WTC11 (cell line): Measurements from ENCODE around the gene RFPL4AL1. TPM values are rescaled to one million over a fixed set of nuclear protein-coding genes. Genes with fewer than 3 reads are reported as not detected.

Source experiments
- ATAC-seq: fragments of 200-7000 bp; cut with Tn5 transposase; 2 replicates; pipeline ENCODE4 v1.10.0; 2021; ENCODE audit warnings: mild to moderate bottlenecking, moderate library complexity
- CTCF ChIA-PET: fragments of 300-600 bp; sonication (Branson Sonifier 250); formaldehyde crosslinking; loops from one replicate; lab custom pipeline; 2021; ENCODE audit warnings: antibody characterized with exemption; lab: Charles Lee
- POLR2A ChIA-PET: fragments of 350-600 bp; sonication (Branson Sonifier 250); formaldehyde crosslinking; loops from one replicate; lab custom pipeline; 2021; ENCODE audit warnings: antibody characterized with exemption; lab: Charles Lee
- DNase-seq: peaks from one replicate; pipeline ENCODE4 v3.0.0; 2021; ENCODE audit warnings: low spot score
- H3K27ac Mint-ChIP-seq: 2 replicates; pipeline ENCODE4 v1.8.0; 2021; ENCODE audit warnings: mixed read lengths
- H3K27me3 Mint-ChIP-seq: 2 replicates; pipeline ENCODE4 v1.8.0; 2021; ENCODE audit warnings: low read depth, mild to moderate bottlenecking, moderate library complexity, mixed read lengths
- H3K36me3 Mint-ChIP-seq: 2 replicates; pipeline ENCODE4 v1.8.0; 2021; ENCODE audit warnings: mixed read lengths
- H3K4me1 Mint-ChIP-seq: 2 replicates; pipeline ENCODE4 v1.8.0; 2022; ENCODE audit warnings: mixed read lengths
- H3K4me3 Mint-ChIP-seq: 2 replicates; pipeline ENCODE4 v1.8.0; 2021; ENCODE audit warnings: mild to moderate bottlenecking, moderate library complexity, mixed read lengths
- H3K9me3 Mint-ChIP-seq: 2 replicates; pipeline ENCODE4 v1.8.0; 2021; ENCODE audit warnings: mixed read lengths
- ATF1 ChIP-seq: sonication (generic); formaldehyde crosslinking; IDR thresholded peaks from 2 replicates; pipeline ENCODE4 v1.8.1; 2023; ENCODE audit warnings: mild to moderate bottlenecking, moderate library complexity, missing genetic modification reagents
- CBFB ChIP-seq: sonication (generic); formaldehyde crosslinking; IDR thresholded peaks from 2 replicates; pipeline ENCODE4 v1.8.1; 2022; ENCODE audit warnings: mild to moderate bottlenecking, low read depth, missing genetic modification reagents
- CREB1 ChIP-seq: sonication (generic); formaldehyde crosslinking; IDR thresholded peaks from 2 replicates; pipeline ENCODE4 v1.8.0; 2023; ENCODE audit warnings: mild to moderate bottlenecking, missing genetic modification reagents
- EMX1 ChIP-seq: fragments of 250-450 bp; sonication (Bioruptor Pico); IDR thresholded peaks from 2 replicates; pipeline ENCODE4 v1.8.0; 2021; ENCODE audit warnings: mild to moderate bottlenecking
- GTF2I ChIP-seq: fragments of 250-450 bp; sonication (Bioruptor Pico); conservative IDR thresholded peaks from 2 replicates; pipeline ENCODE4 v1.4.0; 2021; ENCODE audit warnings: mild to moderate bottlenecking
- JUN ChIP-seq: sonication (generic); formaldehyde crosslinking; IDR thresholded peaks from 2 replicates; pipeline ENCODE4 v1.8.0; 2023; ENCODE audit warnings: mild to moderate bottlenecking, missing genetic modification reagents
- MYBL2 ChIP-seq: sonication (generic); formaldehyde crosslinking; IDR thresholded peaks from 2 replicates; pipeline ENCODE4 v1.8.1; 2023; ENCODE audit warnings: mild to moderate bottlenecking, moderate library complexity, missing genetic modification reagents
- RELA ChIP-seq: sonication (generic); formaldehyde crosslinking; IDR thresholded peaks from 2 replicates; pipeline ENCODE4 v1.8.1; 2022; ENCODE audit warnings: missing genetic modification reagents, mild to moderate bottlenecking, borderline replicate concordance
- SMAD4 ChIP-seq: sonication (generic); formaldehyde crosslinking; IDR thresholded peaks from 2 replicates; pipeline ENCODE4 v1.8.0; 2022; ENCODE audit warnings: mild to moderate bottlenecking, missing genetic modification reagents
- SP1 ChIP-seq: sonication (generic); formaldehyde crosslinking; conservative IDR thresholded peaks from 2 replicates; pipeline ENCODE4 v1.8.1; 2022; ENCODE audit warnings: missing genetic modification reagents
- TEAD4 ChIP-seq: sonication (generic); formaldehyde crosslinking; IDR thresholded peaks from 2 replicates; pipeline ENCODE4 v1.8.0; 2022; ENCODE audit warnings: mild to moderate bottlenecking, missing genetic modification reagents
- ZNF232 ChIP-seq: sonication (generic); formaldehyde crosslinking; IDR thresholded peaks from 2 replicates; pipeline ENCODE4 v1.8.0; 2022; ENCODE audit warnings: mild to moderate bottlenecking, missing genetic modification reagents
- ZNF396 ChIP-seq: fragments of 250-450 bp; sonication (Bioruptor Pico); IDR thresholded peaks from 2 replicates; pipeline ENCODE4 v1.8.0; 2021; ENCODE audit warnings: mild to moderate bottlenecking, moderate library complexity, borderline replicate concordance
- ZNF416 ChIP-seq: fragments of 250-450 bp; sonication (Bioruptor Pico); IDR thresholded peaks from 2 replicates; pipeline ENCODE4 v1.9.0; 2021; ENCODE audit warnings: mild to moderate bottlenecking, inconsistent platforms
- ZNF423 ChIP-seq: fragments of 250-450 bp; sonication (Bioruptor Pico); IDR thresholded peaks from 2 replicates; pipeline ENCODE4 v2.1.2; 2022; ENCODE audit warnings: mild to moderate bottlenecking, moderate library complexity
- total RNA-seq: library from RNA; stranded (reverse); gene quantifications from 3 replicates; pipeline ENCODE4 v1.2.3, GENCODE V29; 2021
- TF ChIP-seq, protein P1 (sequence below): sonication (generic); formaldehyde crosslinking; IDR thresholded peaks from 2 replicates; pipeline ENCODE4 v1.8.1; 2023; ENCODE audit warnings: mild to moderate bottlenecking, missing genetic modification reagents, moderate library complexity
- TF ChIP-seq, protein P2 (sequence below): fragments of 250-450 bp; sonication (Bioruptor Pico); IDR thresholded peaks from 2 replicates; pipeline ENCODE4 v2.1.2; 2022; ENCODE audit warnings: mild to moderate bottlenecking, moderate library complexity
- TF ChIP-seq, protein P3 (sequence below): sonication (generic); formaldehyde crosslinking; IDR thresholded peaks from 2 replicates; pipeline ENCODE4 v1.8.0; 2023; ENCODE audit warnings: missing genetic modification reagents
- TF ChIP-seq, protein P4 (sequence below): fragments of 250-450 bp; sonication (Bioruptor Pico); IDR thresholded peaks from 2 replicates; pipeline ENCODE4 v1.9.0; 2021; ENCODE audit warnings: mild to moderate bottlenecking
- TF ChIP-seq, protein P5 (sequence below): sonication (generic); formaldehyde crosslinking; IDR thresholded peaks from 2 replicates; pipeline ENCODE4 v1.8.1; 2022; ENCODE audit warnings: missing genetic modification reagents, borderline replicate concordance
- TF ChIP-seq, protein P6 (sequence below): fragments of 250-450 bp; sonication (Bioruptor Pico); conservative IDR thresholded peaks from 2 replicates; pipeline ENCODE4 v1.9.0; 2021; ENCODE audit warnings: mild to moderate bottlenecking
- TF ChIP-seq, protein P7 (sequence below): sonication (generic); formaldehyde crosslinking; IDR thresholded peaks from 2 replicates; pipeline ENCODE4 v1.8.1; 2022; ENCODE audit warnings: low read depth, mild to moderate bottlenecking, moderate library complexity, missing genetic modification reagents, borderline replicate concordance
- TF ChIP-seq, protein P8 (sequence below): sonication (generic); formaldehyde crosslinking; conservative IDR thresholded peaks from 2 replicates; pipeline ENCODE4 v1.8.1; 2022; ENCODE audit warnings: mild to moderate bottlenecking, missing genetic modification reagents
- TF ChIP-seq, protein P9 (sequence below): sonication (generic); formaldehyde crosslinking; IDR thresholded peaks from 2 replicates; pipeline ENCODE4 v1.8.1; 2023; ENCODE audit warnings: mild to moderate bottlenecking, missing genetic modification reagents

RFPL4AL1 gene
- total RNA-seq, 1 experiment from 2014 or later = not detected

DNA sequence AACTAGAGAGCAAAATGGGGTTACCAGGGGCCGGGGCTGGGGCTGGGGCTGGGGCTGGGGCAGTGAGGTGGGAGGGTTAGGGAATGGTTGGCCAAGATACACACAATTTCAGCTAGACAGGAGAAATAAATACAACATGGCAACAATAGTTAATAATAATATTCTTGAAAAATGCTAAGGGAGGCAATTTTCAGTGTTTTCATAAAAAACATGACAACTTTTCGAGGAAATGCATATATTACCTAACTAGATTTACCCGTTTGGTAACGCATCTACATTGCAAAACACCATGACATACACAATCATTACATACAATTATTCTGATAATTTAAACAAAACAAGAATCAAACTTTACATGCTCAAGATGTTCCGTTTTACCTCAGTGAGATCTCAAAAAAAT, 12.2 kb downstream of the RFPL4AL1 start:
- Mint-ChIP-seq H3K9me3 (peaks cover 89% of the 10 kb centered on the region), H3K4me3 (no peak overlapping the region), H3K27me3 (peaks cover 24% of the 10 kb centered on the region), H3K4me1 (no peaks in the 10 kb centered on the region), H3K27ac (no peak overlapping the region), H3K36me3 (peaks cover 74% of the 10 kb centered on the region)
- ATAC-seq (no peak), DNase-seq (no peak)
- POLR2A ChIA-PET = no interaction called here
- CTCF ChIA-PET = no interaction called here
- TF ChIP-seq, protein P1, sequence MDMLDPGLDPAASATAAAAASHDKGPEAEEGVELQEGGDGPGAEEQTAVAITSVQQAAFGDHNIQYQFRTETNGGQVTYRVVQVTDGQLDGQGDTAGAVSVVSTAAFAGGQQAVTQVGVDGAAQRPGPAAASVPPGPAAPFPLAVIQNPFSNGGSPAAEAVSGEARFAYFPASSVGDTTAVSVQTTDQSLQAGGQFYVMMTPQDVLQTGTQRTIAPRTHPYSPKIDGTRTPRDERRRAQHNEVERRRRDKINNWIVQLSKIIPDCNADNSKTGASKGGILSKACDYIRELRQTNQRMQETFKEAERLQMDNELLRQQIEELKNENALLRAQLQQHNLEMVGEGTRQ = no peak
- TF ChIP-seq CREB1 = no peak
- TF ChIP-seq, protein P2, sequence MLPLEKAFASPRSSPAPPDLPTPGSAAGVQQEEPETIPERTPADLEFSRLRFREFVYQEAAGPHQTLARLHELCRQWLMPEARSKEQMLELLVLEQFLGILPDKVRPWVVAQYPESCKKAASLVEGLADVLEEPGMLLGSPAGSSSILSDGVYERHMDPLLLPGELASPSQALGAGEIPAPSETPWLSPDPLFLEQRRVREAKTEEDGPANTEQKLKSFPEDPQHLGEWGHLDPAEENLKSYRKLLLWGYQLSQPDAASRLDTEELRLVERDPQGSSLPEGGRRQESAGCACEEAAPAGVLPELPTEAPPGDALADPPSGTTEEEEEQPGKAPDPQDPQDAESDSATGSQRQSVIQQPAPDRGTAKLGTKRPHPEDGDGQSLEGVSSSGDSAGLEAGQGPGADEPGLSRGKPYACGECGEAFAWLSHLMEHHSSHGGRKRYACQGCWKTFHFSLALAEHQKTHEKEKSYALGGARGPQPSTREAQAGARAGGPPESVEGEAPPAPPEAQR (CRISPR knock-in tag) = no peak
- no peak for TF ChIP-seq TEAD4 (CRISPR knock-in tag)
- TF ChIP-seq ZNF423 (CRISPR knock-in tag) = no peak
- no peak for TF ChIP-seq RELA (CRISPR knock-in tag)
- no peak for TF ChIP-seq ZNF232 (CRISPR knock-in tag)
- no peak for TF ChIP-seq GTF2I (CRISPR knock-in tag)
- no peak for TF ChIP-seq ZNF416 (CRISPR knock-in tag)
- no peak for TF ChIP-seq ATF1 (CRISPR knock-in tag)
- no peak for TF ChIP-seq MYBL2 (CRISPR knock-in tag)
- no peak for TF ChIP-seq CBFB (CRISPR knock-in tag)
- TF ChIP-seq, protein P3, sequence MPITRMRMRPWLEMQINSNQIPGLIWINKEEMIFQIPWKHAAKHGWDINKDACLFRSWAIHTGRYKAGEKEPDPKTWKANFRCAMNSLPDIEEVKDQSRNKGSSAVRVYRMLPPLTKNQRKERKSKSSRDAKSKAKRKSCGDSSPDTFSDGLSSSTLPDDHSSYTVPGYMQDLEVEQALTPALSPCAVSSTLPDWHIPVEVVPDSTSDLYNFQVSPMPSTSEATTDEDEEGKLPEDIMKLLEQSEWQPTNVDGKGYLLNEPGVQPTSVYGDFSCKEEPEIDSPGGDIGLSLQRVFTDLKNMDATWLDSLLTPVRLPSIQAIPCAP (CRISPR knock-in tag) = no peak
- TF ChIP-seq, protein P4, sequence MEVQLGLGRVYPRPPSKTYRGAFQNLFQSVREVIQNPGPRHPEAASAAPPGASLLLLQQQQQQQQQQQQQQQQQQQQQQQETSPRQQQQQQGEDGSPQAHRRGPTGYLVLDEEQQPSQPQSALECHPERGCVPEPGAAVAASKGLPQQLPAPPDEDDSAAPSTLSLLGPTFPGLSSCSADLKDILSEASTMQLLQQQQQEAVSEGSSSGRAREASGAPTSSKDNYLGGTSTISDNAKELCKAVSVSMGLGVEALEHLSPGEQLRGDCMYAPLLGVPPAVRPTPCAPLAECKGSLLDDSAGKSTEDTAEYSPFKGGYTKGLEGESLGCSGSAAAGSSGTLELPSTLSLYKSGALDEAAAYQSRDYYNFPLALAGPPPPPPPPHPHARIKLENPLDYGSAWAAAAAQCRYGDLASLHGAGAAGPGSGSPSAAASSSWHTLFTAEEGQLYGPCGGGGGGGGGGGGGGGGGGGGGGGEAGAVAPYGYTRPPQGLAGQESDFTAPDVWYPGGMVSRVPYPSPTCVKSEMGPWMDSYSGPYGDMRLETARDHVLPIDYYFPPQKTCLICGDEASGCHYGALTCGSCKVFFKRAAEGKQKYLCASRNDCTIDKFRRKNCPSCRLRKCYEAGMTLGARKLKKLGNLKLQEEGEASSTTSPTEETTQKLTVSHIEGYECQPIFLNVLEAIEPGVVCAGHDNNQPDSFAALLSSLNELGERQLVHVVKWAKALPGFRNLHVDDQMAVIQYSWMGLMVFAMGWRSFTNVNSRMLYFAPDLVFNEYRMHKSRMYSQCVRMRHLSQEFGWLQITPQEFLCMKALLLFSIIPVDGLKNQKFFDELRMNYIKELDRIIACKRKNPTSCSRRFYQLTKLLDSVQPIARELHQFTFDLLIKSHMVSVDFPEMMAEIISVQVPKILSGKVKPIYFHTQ = no peak
- TF ChIP-seq, protein P5, sequence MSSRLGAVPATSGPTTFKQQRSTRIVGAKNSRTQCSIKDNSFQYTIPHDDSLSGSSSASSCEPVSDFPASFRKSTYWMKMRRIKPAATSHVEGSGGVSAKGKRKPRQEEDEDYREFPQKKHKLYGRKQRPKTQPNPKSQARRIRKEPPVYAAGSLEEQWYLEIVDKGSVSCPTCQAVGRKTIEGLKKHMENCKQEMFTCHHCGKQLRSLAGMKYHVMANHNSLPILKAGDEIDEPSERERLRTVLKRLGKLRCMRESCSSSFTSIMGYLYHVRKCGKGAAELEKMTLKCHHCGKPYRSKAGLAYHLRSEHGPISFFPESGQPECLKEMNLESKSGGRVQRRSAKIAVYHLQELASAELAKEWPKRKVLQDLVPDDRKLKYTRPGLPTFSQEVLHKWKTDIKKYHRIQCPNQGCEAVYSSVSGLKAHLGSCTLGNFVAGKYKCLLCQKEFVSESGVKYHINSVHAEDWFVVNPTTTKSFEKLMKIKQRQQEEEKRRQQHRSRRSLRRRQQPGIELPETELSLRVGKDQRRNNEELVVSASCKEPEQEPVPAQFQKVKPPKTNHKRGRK = no peak

DNA sequence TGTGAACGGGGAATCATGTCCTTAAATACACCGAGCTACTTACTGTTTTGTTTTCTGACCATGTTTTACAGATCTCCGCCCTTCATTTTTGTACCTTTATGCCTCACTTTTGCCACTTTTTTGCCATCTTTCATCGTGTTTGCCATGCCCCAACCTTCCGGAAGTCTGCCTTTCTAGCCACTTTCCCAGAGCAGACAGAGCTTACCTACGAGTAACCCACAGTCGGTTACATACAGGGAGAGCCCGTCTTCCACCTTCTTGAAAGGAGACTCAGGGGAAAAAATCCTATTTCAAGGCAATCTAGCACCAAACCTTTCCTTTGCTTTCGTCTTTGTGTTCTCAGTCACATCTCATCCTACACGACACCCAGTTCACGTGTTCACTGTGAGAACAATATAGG, 26.1 kb downstream of the RFPL4AL1 start:
- no peak overlapping the region for H3K4me3 Mint-ChIP-seq
- H3K4me1 Mint-ChIP-seq = no peaks in the 10 kb centered on the region
- POLR2A ChIA-PET = no interaction called here
- peaks cover 20% of the 10 kb centered on the region; the same call in 1 of the 2 replicates for H3K27me3 Mint-ChIP-seq
- H3K27ac Mint-ChIP-seq = no peak overlapping the region
- ATAC-seq = no peak
- CTCF ChIA-PET = no interaction called here
- H3K36me3 Mint-ChIP-seq = peaks cover 61% of the 10 kb centered on the region
- DNase-seq = no peak
- peaks cover 81% of the 10 kb centered on the region for H3K9me3 Mint-ChIP-seq
- no peak for TF ChIP-seq JUN (CRISPR knock-in tag)
- no peak for TF ChIP-seq TEAD4 (CRISPR knock-in tag)
- TF ChIP-seq, protein P6, sequence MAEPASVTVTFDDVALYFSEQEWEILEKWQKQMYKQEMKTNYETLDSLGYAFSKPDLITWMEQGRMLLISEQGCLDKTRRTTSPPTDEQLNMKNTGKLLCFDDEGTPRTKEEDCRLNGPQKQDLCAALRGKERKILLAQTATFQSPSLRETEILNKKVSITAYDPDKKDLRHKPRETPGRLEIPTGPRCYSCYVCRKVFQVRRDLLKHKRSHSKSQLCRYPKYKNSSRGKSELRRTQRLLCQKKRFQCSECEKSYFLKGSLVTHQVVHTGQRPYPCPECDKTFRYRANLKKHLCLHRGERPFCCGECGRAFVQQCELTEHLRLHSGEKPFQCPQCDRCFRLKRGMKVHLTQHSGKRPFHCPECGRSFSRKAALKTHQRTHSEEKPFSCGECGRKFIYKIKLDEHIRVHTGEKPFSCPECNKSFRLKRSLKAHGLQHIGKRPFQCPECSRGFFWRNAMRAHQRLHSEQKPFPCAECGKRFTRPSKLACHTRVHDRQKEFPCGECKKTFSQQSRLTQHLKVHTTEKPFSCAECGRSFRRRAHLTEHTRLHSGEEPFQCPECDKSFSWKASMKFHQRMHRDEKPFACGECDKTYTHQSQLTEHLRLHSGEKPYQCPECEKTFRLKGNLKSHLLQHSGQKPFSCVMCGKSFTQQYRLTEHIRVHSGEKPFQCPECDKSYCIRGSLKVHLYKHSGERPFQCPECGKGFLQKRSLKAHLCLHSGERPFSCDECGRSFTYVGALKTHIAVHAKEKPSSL = no peak
- TF ChIP-seq SP1 = no peak
- no peak for TF ChIP-seq EMX1
- no peak for TF ChIP-seq ZNF396 (CRISPR knock-in tag)
- TF ChIP-seq RELA (CRISPR knock-in tag) = no peak
- no peak for TF ChIP-seq SMAD4 (CRISPR knock-in tag)
- TF ChIP-seq CBFB (CRISPR knock-in tag) = no peak
- TF ChIP-seq, protein P7, sequence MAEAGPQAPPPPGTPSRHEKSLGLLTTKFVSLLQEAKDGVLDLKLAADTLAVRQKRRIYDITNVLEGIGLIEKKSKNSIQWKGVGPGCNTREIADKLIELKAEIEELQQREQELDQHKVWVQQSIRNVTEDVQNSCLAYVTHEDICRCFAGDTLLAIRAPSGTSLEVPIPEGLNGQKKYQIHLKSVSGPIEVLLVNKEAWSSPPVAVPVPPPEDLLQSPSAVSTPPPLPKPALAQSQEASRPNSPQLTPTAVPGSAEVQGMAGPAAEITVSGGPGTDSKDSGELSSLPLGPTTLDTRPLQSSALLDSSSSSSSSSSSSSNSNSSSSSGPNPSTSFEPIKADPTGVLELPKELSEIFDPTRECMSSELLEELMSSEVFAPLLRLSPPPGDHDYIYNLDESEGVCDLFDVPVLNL (CRISPR knock-in tag) = no peak
- TF ChIP-seq, protein P8, sequence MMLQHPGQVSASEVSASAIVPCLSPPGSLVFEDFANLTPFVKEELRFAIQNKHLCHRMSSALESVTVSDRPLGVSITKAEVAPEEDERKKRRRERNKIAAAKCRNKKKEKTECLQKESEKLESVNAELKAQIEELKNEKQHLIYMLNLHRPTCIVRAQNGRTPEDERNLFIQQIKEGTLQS (CRISPR knock-in tag) = no peak
- TF ChIP-seq, protein P9, sequence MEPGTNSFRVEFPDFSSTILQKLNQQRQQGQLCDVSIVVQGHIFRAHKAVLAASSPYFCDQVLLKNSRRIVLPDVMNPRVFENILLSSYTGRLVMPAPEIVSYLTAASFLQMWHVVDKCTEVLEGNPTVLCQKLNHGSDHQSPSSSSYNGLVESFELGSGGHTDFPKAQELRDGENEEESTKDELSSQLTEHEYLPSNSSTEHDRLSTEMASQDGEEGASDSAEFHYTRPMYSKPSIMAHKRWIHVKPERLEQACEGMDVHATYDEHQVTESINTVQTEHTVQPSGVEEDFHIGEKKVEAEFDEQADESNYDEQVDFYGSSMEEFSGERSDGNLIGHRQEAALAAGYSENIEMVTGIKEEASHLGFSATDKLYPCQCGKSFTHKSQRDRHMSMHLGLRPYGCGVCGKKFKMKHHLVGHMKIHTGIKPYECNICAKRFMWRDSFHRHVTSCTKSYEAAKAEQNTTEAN (CRISPR knock-in tag) = no peak
